SK-N-MC (cell line): Measurements from ENCODE around the gene CDH12.

ENCODE experiments used
- EZH2 ChIP-seq: fragments of 200-600 bp; sonication (generic); IDR thresholded peaks from one replicate; pipeline ENCODE4 v1.6.1; 2017; ENCODE audit warnings: antibody characterized with exemption
- FOXP2 ChIP-seq: optimal IDR thresholded peaks from 2 replicates; pipeline ENCODE3; 2011; ENCODE audit warnings: mild to moderate bottlenecking, moderate library complexity; ENCODE audit not compliant: insufficient read depth; ENCODE audit errors: extremely low read length, control extremely low read depth
- POLR2AphosphoS5 ChIP-seq: IDR thresholded peaks from 2 replicates; pipeline ENCODE4 v1.6.1; 2012; ENCODE audit warnings: mild to moderate bottlenecking, low read depth, low read length, borderline replicate concordance

DNA sequence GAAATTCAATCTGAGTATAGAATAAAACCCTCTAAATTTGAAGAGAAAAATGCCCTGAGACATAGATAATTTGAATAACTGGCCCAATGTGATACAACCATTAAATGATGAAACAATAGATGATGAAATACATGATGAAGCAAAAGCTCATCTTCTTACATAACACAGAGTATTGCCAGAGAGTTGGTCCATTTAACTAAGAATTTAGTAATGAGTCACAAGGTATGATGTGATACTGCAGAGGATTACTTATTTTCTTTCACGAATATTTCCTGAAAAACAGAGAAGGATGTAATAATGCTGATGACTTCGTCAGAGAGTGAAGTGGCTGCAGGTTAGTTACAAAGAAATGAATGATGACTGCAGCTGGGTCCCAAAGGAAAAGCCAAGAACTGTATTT is 379.3 kb downstream of the CDH12 start:
- no peak for TF ChIP-seq EZH2
- TF ChIP-seq POLR2AphosphoS5 = no peak
- TF ChIP-seq FOXP2 = no peak
